ENCODE data around the gene ASB1.

The ASB1 gene

GRCh38 chr2:238496756-238497609 lies 70.3 kb downstream of the ASB1 start:
- Histone ChIP-seq H3K4me3 (replicated peaks; ENCODE audit: insufficient read depth, low read length) (no peak overlapping the region), H3K27ac (replicated peaks) (no peak overlapping the region), H3K27me3 (ENCODE audit: insufficient read depth, poor library complexity, severe bottlenecking) (no peaks in the 10 kb centered on the region)
- TF ChIP-seq, protein P1, sequence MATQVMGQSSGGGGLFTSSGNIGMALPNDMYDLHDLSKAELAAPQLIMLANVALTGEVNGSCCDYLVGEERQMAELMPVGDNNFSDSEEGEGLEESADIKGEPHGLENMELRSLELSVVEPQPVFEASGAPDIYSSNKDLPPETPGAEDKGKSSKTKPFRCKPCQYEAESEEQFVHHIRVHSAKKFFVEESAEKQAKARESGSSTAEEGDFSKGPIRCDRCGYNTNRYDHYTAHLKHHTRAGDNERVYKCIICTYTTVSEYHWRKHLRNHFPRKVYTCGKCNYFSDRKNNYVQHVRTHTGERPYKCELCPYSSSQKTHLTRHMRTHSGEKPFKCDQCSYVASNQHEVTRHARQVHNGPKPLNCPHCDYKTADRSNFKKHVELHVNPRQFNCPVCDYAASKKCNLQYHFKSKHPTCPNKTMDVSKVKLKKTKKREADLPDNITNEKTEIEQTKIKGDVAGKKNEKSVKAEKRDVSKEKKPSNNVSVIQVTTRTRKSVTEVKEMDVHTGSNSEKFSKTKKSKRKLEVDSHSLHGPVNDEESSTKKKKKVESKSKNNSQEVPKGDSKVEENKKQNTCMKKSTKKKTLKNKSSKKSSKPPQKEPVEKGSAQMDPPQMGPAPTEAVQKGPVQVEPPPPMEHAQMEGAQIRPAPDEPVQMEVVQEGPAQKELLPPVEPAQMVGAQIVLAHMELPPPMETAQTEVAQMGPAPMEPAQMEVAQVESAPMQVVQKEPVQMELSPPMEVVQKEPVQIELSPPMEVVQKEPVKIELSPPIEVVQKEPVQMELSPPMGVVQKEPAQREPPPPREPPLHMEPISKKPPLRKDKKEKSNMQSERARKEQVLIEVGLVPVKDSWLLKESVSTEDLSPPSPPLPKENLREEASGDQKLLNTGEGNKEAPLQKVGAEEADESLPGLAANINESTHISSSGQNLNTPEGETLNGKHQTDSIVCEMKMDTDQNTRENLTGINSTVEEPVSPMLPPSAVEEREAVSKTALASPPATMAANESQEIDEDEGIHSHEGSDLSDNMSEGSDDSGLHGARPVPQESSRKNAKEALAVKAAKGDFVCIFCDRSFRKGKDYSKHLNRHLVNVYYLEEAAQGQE (IDR thresholded peaks at IDR 0.05; ENCODE audit: insufficient replicate concordance, low read depth), result no peak
- no peak for TF ChIP-seq SPI1 (IDR thresholded peaks at IDR 0.05; ENCODE audit: borderline replicate concordance, low read depth)
- TF ChIP-seq, protein P2, sequence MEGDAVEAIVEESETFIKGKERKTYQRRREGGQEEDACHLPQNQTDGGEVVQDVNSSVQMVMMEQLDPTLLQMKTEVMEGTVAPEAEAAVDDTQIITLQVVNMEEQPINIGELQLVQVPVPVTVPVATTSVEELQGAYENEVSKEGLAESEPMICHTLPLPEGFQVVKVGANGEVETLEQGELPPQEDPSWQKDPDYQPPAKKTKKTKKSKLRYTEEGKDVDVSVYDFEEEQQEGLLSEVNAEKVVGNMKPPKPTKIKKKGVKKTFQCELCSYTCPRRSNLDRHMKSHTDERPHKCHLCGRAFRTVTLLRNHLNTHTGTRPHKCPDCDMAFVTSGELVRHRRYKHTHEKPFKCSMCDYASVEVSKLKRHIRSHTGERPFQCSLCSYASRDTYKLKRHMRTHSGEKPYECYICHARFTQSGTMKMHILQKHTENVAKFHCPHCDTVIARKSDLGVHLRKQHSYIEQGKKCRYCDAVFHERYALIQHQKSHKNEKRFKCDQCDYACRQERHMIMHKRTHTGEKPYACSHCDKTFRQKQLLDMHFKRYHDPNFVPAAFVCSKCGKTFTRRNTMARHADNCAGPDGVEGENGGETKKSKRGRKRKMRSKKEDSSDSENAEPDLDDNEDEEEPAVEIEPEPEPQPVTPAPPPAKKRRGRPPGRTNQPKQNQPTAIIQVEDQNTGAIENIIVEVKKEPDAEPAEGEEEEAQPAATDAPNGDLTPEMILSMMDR (IDR thresholded peaks at IDR 0.05; ENCODE audit: insufficient read depth, low read length), result no peak
- TF ChIP-seq POLR2AphosphoS5 (IDR thresholded peaks at IDR 0.05; ENCODE audit: low read depth), result no peak
- DNase-seq (ENCODE audit: low read depth in 1 of 2, low spot score in 1 of 2), result no peak

GRCh38 chr2:238497610-238498005 lies 70.9 kb downstream of the ASB1 start:
- H3K27ac ChIP-seq (replicated peaks), result no peak overlapping the region
- no peak for DNase-seq (ENCODE audit: low read depth in 1 of 2, low spot score in 1 of 2)
- TF ChIP-seq GABPA (IDR thresholded peaks at IDR 0.05; ENCODE audit: low read depth) (no peak), SPI1 (IDR thresholded peaks at IDR 0.05; ENCODE audit: borderline replicate concordance, low read depth) (no peak)
- TF ChIP-seq, protein P2 (IDR thresholded peaks at IDR 0.05; ENCODE audit: insufficient read depth, low read length), result no peak
- H3K27me3 ChIP-seq (ENCODE audit: insufficient read depth, poor library complexity, severe bottlenecking), result no peaks in the 10 kb centered on the region
- no peak overlapping the region for H3K4me3 ChIP-seq (replicated peaks; ENCODE audit: insufficient read depth, low read length)

- no peak overlapping the region for H3K27ac ChIP-seq (replicated peaks)
- no peaks in the 10 kb centered on the region for H3K27me3 ChIP-seq (ENCODE audit: insufficient read depth, poor library complexity, severe bottlenecking)
- TF ChIP-seq, protein P2 (IDR thresholded peaks at IDR 0.05; ENCODE audit: insufficient read depth, low read length), result no peak
- TF ChIP-seq, protein P1 (IDR thresholded peaks at IDR 0.05; ENCODE audit: insufficient replicate concordance, low read depth), result no peak
- TF ChIP-seq POLR2AphosphoS5 (IDR thresholded peaks at IDR 0.05; ENCODE audit: low read depth), result no peak
- no peak for TF ChIP-seq SPI1 (IDR thresholded peaks at IDR 0.05; ENCODE audit: borderline replicate concordance, low read depth)
- no peak overlapping the region for H3K4me3 ChIP-seq (replicated peaks; ENCODE audit: insufficient read depth, low read length)
- no peak for DNase-seq (ENCODE audit: low read depth in 1 of 2, low spot score in 1 of 2)
Observed at GRCh38 chr2:238498188-238498587, 71.5 kb downstream of the ASB1 start.

All from HL-60 (cell line).